ENCODE results near the gene PRSS57. TPM values are rescaled to one million over a fixed set of nuclear protein-coding genes. Genes with fewer than 3 reads are reported as not detected.
"Not testable (repeated sequence)": the region's sequence is repeated elsewhere in the genome, so short reads cannot be mapped to it uniquely, and the experiment has no call there.

The PRSS57 gene
- polyA plus RNA-seq, 3 donors from 2014 or later, result 5.8 to 41.4 (median 6.3) TPM

DNA sequence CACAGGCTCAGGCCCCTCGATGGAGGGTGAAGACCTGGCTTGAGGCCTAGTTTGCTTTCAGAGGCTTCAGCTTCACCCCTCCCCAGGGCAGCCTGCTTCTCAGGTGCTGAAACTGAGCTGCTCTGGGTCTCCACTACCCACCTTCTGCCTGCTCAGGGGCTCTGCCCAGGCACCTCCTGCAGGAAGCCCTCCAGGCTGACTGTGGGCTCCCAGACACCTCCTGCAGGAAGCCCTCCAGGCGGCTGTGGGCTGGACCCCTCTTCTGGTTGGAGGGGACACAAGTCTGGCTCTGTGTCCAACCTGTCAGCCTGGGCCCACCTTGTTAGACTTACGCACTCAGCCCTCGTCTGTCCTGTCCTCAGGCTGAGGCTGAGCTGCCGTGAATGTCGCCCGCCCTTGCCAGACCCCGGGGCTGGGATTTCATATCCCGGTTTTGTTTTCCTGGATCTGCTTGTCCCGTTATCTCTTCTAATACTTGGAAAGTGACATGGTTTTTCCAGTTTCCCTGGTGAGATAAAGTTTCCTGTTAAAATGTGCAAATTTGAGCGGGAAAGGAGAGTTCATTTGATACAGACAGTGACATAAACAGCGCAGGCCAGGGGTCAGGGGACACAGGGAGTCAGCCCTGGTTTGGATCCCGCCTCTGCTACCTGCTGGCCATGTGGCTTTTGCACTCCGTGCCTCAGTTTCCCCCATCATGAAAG, 34.9 kb upstream of the PRSS57 start:
- Mint-ChIP-seq H3K27ac (no peak overlapping the region), H3K4me3 (no peak overlapping the region), H3K36me3 (no peaks in the 10 kb centered on the region), H3K27me3 (ENCODE audit: low read depth in 3 of 3) (peaks cover 0 to 9% (median 5%) of the 10 kb centered on the region in 3 donors), H3K4me1 (peaks cover 11 to 17% of the 10 kb centered on the region in 2 donors), H3K9me3 (no peaks in the 10 kb centered on the region)
- no peak for DNase-seq

DNA sequence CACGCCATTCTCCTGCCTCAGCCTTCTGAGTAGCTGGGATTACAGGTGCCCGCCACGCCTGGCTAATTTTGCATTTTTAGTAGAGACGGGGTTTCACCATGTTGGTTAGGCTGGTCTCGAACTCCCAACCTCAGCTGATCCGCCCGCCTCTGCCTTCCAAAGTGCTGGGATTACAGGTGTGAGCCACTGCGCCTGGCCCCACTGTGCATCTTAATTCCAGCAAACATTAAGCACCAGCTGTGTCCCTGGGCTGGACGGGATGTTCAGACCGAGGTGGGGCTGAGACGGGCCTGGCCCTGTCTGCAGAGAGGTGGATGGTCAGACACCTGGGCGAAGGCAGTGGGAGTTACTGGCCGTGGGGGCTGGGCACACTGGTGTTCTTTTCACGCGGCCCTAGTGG, 34.3 kb upstream of the PRSS57 start:
- H3K27me3 Mint-ChIP-seq (ENCODE audit: low read depth in 3 of 3); DNase-seq; H3K4me3 Mint-ChIP-seq; H3K36me3 Mint-ChIP-seq; H3K9me3 Mint-ChIP-seq; H3K27ac Mint-ChIP-seq: not testable (repeated sequence)
- peaks cover 11 to 17% of the 10 kb centered on the region in 2 donors for H3K4me1 Mint-ChIP-seq

DNA sequence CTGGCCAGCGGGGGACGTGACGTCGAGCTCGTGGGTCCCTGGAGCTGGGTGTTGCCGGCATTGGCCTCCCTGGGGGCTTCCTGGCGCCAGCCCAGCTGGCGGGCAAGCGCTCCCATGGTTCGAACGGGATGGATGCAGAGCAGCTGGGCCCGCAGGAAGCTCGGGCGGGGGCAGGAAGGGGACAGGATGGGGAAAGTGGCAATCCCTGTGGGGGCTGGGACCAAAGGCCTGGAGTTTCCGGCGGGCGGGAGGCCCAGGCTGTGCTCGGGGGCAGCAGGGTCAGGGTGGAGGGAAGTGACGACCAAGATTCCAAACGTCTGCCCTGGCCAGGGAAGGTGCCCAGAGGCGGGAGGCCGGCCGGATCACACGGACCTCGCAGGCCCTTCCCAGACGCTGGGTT, 32.8 kb upstream of the PRSS57 start:
- no peak for DNase-seq
- Mint-ChIP-seq H3K4me1 (peaks cover under 1 to 9% of the 10 kb centered on the region in 2 donors), H3K27ac (no peak overlapping the region), H3K27me3 (ENCODE audit: low read depth in 3 of 3) (peaks cover 0 to 7% (median 7%) of the 10 kb centered on the region in 3 donors), H3K4me3 (no peak overlapping the region), H3K9me3 (no peaks in the 10 kb centered on the region), H3K36me3 (no peaks in the 10 kb centered on the region)

DNA sequence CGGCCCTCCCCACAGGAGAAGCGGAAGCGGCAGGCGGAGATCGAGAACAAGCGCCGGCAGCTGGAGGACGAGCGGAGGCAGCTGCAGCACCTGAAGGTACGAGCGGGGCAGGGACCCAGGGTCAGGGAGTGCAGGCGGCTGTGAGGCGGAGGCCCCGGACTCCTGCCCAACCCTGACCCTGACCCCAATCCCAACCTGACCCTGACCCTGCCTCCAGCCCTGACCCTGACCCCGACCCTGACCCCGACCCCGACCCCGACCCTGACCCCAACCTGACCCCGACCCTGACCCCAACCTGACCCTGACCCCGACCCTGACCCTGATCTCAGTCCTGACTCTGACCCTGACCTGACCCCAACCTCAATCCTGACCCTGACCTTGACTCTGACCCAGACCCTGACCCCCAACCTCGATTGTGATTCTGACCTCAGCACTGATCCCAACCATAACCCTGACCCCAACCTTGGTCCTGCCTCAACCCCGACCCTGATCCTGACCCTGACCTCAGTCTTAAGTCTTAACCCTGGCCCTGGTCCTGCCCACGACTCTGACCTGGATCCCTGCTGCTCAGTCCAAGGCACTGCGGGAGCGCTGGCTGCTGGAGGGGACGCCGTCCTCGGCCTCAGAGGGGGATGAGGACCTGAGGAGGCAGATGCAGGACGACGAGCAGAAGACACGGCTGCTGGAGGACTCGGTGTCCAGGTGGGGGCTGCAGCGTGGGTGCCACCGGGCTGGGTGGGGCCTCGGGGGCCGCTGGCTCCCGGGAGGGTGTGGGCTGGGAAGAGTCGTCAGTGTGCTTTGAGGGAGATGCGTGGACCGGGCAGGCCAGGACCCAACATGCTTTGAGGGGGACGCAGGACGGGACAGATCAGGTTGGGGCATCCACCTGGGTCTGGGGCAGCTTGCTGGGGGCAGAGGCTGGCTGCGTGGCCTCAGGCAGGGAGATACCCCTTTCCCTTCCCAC, 32.0 kb upstream of the PRSS57 start:
- Mint-ChIP-seq H3K9me3 (no peaks in the 10 kb centered on the region), H3K4me1 (peaks cover 0 to 1% of the 10 kb centered on the region in 2 donors), H3K27me3 (ENCODE audit: low read depth in 3 of 3) (peaks cover 0 to 5% (median 3%) of the 10 kb centered on the region in 3 donors), H3K4me3 (no peak overlapping the region), H3K36me3 (no peaks in the 10 kb centered on the region), H3K27ac (no peak overlapping the region)
- DNase-seq, result no peak

DNA sequence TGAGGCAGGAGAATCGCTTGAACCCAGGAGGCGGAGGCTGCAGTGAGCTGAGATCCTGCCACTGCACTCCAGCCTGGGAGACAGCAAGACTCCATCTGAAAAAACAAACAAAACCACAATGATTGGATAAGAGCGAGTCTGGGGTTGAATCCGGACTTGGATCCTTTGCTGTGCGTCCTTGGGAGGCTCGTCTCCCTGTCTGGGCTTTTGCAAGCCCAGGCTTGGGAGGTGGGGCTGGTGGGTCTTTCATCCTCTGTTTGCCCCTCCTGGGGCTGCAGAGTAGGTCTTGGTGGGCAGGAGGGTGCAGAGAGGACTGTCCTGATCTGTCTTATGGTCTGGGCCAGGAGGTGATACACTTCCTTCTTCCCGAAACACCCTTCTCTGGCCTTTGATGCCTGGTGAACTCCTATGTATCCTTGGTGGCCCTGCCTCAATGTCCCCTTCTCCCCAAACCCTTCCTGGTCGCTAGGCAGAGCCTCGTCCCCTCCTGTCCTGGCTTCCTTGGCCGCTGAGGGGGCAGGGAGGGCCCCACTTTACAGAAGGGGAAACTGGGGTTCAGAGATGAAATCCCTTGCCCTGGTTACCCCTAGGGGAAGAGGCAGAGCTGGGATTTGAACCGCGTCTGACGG, 30.3 kb upstream of the PRSS57 start:
- Mint-ChIP-seq H3K36me3 (no peaks in the 10 kb centered on the region), H3K4me3 (no peak overlapping the region), H3K27me3 (ENCODE audit: low read depth in 3 of 3) (peaks cover 2 to 4% (median 3%) of the 10 kb centered on the region in 3 donors), H3K4me1 (no peaks in the 10 kb centered on the region), H3K27ac (no peak overlapping the region), H3K9me3 (no peaks in the 10 kb centered on the region)
- DNase-seq, result no peak

DNA sequence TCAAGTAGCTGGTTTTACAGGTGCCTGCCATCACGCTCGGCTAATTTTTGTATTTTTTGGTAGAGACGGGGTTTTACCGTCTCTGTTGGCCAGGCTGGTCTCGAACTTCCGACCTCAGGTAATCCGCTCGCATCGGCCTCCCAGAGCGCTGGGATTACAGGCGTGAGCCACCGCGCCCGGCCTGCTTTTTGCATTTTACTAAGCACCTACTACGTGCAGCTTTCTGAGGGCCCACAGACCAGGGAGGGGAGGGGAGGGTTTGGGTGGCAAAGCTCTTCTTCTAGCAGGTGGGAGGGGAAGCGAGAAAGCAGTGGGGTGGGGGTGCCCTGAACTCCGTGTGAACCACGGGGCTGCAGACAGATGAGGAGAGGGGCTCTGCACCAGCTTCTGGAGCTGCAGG, 28.5 kb upstream of the PRSS57 start:
- no peak for DNase-seq
- Mint-ChIP-seq H3K27me3 (ENCODE audit: low read depth in 3 of 3) (peaks cover 1 to 3% (median 2%) of the 10 kb centered on the region in 3 donors), H3K4me3 (no peak overlapping the region), H3K27ac (no peak overlapping the region), H3K4me1 (no peaks in the 10 kb centered on the region), H3K36me3 (no peaks in the 10 kb centered on the region), H3K9me3 (no peaks in the 10 kb centered on the region)

DNA sequence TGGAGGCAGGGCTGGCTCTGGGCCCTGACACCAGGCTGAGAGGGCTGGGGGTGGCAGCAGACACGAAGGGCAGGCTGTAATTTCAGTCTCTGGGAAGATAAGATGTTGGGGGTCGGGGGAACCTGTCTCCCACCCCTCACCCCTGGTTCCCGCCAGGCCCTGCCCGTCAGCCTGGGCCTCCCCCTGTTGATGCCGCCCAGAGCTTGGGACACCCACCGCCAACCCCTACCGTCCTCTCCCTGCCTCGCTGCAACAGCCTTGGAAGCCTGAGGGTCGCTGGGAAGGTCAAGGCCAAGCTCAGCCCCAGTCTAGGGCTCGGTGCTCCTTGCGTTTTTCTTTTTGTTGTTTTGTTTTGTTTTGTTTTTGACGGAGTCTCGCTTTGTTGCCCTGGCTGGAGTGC, 28.0 kb upstream of the PRSS57 start:
- Mint-ChIP-seq H3K9me3 (no peaks in the 10 kb centered on the region), H3K27ac (no peak overlapping the region), H3K36me3 (no peaks in the 10 kb centered on the region), H3K27me3 (ENCODE audit: low read depth in 3 of 3) (peaks cover 2 to 4% (median 3%) of the 10 kb centered on the region in 3 donors), H3K4me3 (no peak overlapping the region), H3K4me1 (no peaks in the 10 kb centered on the region)
- no peak for DNase-seq

DNA sequence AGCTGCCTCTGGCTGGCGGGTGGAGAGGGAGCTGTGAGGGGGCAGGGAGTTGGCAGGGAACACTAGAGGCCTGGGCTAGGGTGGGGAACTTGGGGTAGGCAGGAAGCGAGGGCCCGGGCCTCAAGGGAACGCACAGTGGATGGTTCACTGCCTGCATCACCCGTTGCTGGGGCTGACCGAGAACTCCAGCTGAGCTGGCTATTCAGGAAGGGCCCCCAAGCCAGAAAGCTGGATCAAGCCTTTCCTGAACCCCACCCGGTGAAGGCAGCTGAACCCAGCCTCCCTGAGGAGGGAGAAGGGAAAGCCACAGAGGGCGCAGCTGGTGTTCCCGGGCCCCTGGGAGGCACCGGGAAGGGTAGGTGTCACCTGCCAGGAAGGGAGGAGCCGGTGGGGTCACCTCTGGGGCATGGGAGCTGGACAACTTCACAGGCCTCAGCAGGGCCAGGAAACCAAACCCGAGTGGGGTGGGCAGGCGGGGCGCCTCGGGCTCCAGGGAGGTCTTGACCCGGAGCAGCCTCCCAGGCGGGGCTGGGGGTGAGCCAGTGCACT, 27.4 kb upstream of the PRSS57 start:
- DNase-seq, result no peak
- Mint-ChIP-seq H3K4me1 (no peaks in the 10 kb centered on the region), H3K4me3 (no peak overlapping the region), H3K36me3 (no peaks in the 10 kb centered on the region), H3K27ac (no peak overlapping the region), H3K9me3 (no peaks in the 10 kb centered on the region), H3K27me3 (ENCODE audit: low read depth in 3 of 3) (peaks cover 2 to 6% (median 3%) of the 10 kb centered on the region in 3 donors)

DNA sequence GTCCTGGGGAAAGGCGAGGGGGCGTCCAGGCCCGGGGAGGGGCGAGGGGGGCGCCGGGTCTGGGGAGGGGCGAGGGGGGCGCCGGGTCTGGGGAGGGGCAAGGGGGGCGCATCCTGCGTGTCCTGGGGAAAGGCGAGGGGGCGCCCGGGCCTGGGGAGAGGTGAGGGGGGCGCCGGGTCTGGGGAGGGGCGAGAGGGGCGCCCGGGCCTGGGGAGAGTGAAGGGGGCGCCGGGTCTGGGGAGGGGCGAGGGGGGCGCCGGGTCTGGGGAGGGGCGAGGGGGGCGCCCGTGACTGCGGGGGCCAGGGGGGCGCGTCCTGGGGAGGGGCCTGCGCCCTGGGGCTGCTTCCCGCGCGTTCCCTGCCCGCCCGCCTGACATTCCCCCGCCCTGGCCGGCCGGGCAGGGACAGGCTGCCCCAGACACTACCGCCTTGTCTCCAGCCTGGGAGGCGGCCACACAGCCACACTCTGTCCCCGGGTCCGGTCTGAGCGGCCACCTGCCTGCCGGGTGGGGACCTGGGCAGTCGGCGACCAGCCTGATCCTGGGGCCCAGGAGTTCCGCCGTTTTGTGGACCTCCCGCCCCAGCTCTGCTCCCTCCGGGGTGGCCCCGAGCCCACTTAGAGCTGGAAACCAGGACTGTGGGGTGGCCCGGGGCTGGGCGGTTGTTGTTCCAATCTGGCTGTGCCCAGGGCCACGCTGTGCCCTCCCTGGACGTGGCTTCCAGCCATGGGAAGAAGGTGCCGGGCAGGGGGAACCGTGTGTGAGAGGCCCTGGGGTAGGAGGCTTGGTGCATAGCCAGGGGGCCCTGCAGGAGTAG, 25.3 kb upstream of the PRSS57 start:
- no peak overlapping the region for H3K27ac Mint-ChIP-seq
- H3K4me3 Mint-ChIP-seq, result no peak overlapping the region
- no peak for DNase-seq
- H3K4me1 Mint-ChIP-seq, result peaks cover 0 to 2% of the 10 kb centered on the region in 2 donors
- H3K36me3 Mint-ChIP-seq, result no peaks in the 10 kb centered on the region
- no peaks in the 10 kb centered on the region for H3K9me3 Mint-ChIP-seq
- peaks cover 3 to 11% (median 9%) of the 10 kb centered on the region in 3 donors for H3K27me3 Mint-ChIP-seq (ENCODE audit: low read depth in 3 of 3)

DNA sequence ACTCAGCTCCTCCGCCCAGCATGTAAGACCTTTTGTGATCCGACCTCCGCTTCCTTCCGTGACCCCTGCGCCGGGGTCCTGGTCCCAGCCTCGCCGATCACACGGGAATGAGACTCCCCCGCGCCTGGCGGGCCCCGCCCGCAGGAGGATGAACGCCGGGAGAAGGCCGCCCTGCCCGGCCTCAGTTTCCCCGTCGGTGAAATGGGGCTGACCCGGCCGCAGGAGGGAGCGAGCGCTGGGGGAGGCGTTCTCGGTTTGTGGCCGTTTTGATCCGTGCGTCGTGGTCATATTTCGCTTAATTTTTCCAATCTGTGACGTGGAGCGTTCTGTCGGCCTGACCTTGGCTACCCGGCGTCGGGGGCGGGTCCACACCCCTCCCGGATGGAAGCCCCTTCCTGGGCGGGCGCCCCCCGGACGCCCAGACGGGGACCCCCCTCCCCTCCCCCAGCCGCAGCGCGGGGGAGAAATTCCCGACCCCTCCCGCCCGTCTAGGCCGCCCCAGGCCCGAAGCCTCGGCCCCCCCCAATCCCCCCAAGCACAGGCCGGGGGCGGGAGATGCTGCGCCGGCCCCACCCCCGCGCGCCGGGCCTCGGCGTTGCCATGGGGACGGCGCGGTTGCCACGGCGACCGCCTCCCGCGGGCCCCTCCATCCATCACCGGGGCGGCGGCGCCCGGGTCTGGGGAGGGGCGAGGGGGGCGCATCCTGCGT, 24.5 kb upstream of the PRSS57 start:
- H3K27me3 Mint-ChIP-seq (ENCODE audit: low read depth in 3 of 3), result peaks cover 3 to 14% (median 12%) of the 10 kb centered on the region in 3 donors
- H3K36me3 Mint-ChIP-seq, result no peaks in the 10 kb centered on the region
- peaks cover 0 to 2% of the 10 kb centered on the region in 2 donors for H3K4me1 Mint-ChIP-seq
- H3K27ac Mint-ChIP-seq, result no peak overlapping the region
- no peak overlapping the region for H3K4me3 Mint-ChIP-seq
- peak in 1 of 3 donors; percentile 11 for DNase-seq
- no peaks in the 10 kb centered on the region for H3K9me3 Mint-ChIP-seq

DNA sequence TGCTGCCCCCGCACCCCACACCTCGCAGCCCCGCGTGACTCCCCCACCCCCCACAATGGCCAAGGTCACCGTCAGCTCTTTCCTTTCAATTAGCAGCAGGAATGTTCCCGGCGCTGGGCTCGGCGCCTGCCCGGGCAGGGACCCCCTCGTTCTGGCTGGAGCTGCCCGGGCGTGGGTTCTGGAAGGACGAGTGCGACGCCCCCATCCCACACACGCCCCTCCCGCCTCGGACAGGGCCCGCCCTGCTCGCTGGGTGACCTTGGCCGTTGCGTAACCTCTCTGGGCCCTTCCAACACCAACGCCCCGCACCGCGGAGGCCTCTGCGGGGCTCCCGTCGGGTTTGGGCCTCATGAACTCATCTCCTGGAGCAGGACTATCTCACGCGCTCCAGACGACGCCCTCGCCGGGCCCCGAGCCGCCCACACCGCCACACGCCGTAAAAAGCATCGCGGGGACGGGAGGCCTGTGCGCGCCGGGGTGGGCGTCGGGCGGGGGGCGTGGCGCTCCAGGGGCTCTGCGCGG, 23.8 kb upstream of the PRSS57 start:
- H3K27ac Mint-ChIP-seq, result no peak overlapping the region
- no peaks in the 10 kb centered on the region for H3K9me3 Mint-ChIP-seq
- H3K4me3 Mint-ChIP-seq, result no peak overlapping the region
- no peaks in the 10 kb centered on the region for H3K36me3 Mint-ChIP-seq
- peaks cover 3 to 14% (median 12%) of the 10 kb centered on the region in 3 donors for H3K27me3 Mint-ChIP-seq (ENCODE audit: low read depth in 3 of 3)
- peaks cover 0 to 2% of the 10 kb centered on the region in 2 donors for H3K4me1 Mint-ChIP-seq
- no peak for DNase-seq

DNA sequence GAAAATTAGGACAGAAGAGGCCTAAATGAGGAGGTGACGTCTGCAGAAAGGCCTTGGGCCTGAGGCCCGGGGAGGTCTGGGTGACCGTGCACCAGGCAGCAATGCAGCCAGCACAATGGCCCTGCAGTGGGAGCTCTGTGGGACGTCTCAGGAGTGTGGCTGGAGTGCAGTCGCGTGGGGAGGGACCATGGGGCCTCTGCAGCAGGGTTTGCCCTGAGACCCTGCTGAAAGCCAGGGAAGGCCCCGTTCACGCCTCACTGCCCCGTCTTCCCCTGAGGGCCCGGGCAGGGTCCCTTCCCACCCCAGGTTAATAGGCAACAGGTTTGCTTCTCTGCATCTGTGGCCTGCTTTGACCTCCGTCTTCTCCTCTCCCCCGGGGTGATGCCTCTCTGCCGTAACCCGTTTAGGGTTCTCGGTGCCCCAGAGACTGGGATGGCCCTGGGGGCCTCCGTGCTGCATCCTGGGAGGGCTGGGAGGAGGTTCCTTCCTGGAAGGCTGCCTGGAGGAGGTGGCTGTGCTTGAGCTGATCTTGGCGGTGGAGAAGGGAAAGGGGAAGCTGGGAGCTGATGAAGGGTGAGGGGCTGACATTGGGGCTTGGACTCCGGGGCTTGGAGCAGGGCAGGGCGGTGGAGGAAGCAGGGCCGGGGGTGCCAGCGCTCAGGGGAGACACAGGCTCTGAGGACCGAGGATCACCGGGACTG, 23.1 kb upstream of the PRSS57 start:
- Mint-ChIP-seq H3K9me3 (no peaks in the 10 kb centered on the region), H3K4me1 (peaks cover 0 to 2% of the 10 kb centered on the region in 2 donors), H3K36me3 (no peaks in the 10 kb centered on the region), H3K4me3 (no peak overlapping the region), H3K27me3 (ENCODE audit: low read depth in 3 of 3) (peaks cover 3 to 14% (median 12%) of the 10 kb centered on the region in 3 donors), H3K27ac (no peak overlapping the region)
- no peak for DNase-seq
